ENCODE data around the gene MED27.

The MED27 gene

GRCh38 chr9:131876486-131876885 lies 203.2 kb downstream of the MED27 start:
- no peak for DNase-seq (ENCODE audit: low spot score)

- no peak for DNase-seq (ENCODE audit: low spot score)
Observed at GRCh38 chr9:131875828-131876485, 203.7 kb downstream of the MED27 start.

- no peak for DNase-seq (ENCODE audit: low spot score)
Observed at GRCh38 chr9:131874916-131875670, 204.6 kb downstream of the MED27 start.

GRCh38 chr9:131874447-131874846 lies 205.2 kb downstream of the MED27 start:
- DNase-seq (ENCODE audit: low spot score) = no peak

GRCh38 chr9:131873891-131874440 lies 205.7 kb downstream of the MED27 start:
- no peak for DNase-seq (ENCODE audit: low spot score)

GRCh38 chr9:131873335-131873734 lies 206.3 kb downstream of the MED27 start:
- DNase-seq (ENCODE audit: low spot score) = no peak

- no peak for DNase-seq (ENCODE audit: low spot score)
Observed at GRCh38 chr9:131872702-131873101, 207.0 kb downstream of the MED27 start.

- DNase-seq (ENCODE audit: low spot score) = no peak
Observed at GRCh38 chr9:131872006-131872405, 207.7 kb downstream of the MED27 start.

GRCh38 chr9:131870156-131870555 lies 209.5 kb downstream of the MED27 start:
- DNase-seq (ENCODE audit: low spot score) = no peak

- no peak for DNase-seq (ENCODE audit: low spot score)
Observed at GRCh38 chr9:131869348-131869747, 210.3 kb downstream of the MED27 start.

GRCh38 chr9:131868766-131869165 lies 210.9 kb downstream of the MED27 start:
- no peak for DNase-seq (ENCODE audit: low spot score)

- DNase-seq (ENCODE audit: low spot score) = no peak
Observed at GRCh38 chr9:131867611-131868192, 212.0 kb downstream of the MED27 start.

GRCh38 chr9:131865446-131866195 lies 214.0 kb downstream of the MED27 start:
- no peak for DNase-seq (ENCODE audit: low spot score)

- no peak for DNase-seq (ENCODE audit: low spot score)
Observed at GRCh38 chr9:131864531-131864930, 215.1 kb downstream of the MED27 start.

GRCh38 chr9:131863306-131863896 lies 216.3 kb downstream of the MED27 start:
- DNase-seq (ENCODE audit: low spot score) = no peak

GRCh38 chr9:131862261-131862660 lies 217.4 kb downstream of the MED27 start:
- DNase-seq (ENCODE audit: low spot score) = no peak

- DNase-seq (ENCODE audit: low spot score) = no peak
Observed at GRCh38 chr9:131860430-131860829, 219.2 kb downstream of the MED27 start.

GRCh38 chr9:131858147-131858546 lies 221.5 kb downstream of the MED27 start:
- no peak for DNase-seq (ENCODE audit: low spot score)

- DNase-seq (ENCODE audit: low spot score) = no peak
Observed at GRCh38 chr9:131856105-131856504, 223.6 kb downstream of the MED27 start.

- no peak for DNase-seq (ENCODE audit: low spot score)
Observed at GRCh38 chr9:131854896-131855613, 224.6 kb downstream of the MED27 start.

- no peak for DNase-seq (ENCODE audit: low spot score)
Observed at GRCh38 chr9:131854334-131854733, 225.3 kb downstream of the MED27 start.
